Measurements from ENCODE around the gene MYO1B.

- TF ChIP-seq EP300 (IDR thresholded peaks at IDR 0.05) (no peak), CTCF (IDR thresholded peaks at IDR 0.05) (no peak), POLR2A (IDR thresholded peaks at IDR 0.05) (no peak), POLR2AphosphoS5 (IDR thresholded peaks at IDR 0.05) (no peak)
These were observed 66.4 kb downstream of the MYO1B start for GRCh38 chr2:191311627-191312026.

Measured in upper lobe of left lung (tissue), 4 donors.